GM21723 (cell line): Measurements from ENCODE around the gene CHPF2.

Source experiments
- ATAC-seq: cut with Tn5 transposase; IDR thresholded peaks from one replicate; pipeline ENCODE4 v1.9.1; 2021; ENCODE audit warnings: mild to moderate bottlenecking, moderate library complexity; ENCODE audit not compliant: unreplicated experiment

CHPF2 gene

DNA sequence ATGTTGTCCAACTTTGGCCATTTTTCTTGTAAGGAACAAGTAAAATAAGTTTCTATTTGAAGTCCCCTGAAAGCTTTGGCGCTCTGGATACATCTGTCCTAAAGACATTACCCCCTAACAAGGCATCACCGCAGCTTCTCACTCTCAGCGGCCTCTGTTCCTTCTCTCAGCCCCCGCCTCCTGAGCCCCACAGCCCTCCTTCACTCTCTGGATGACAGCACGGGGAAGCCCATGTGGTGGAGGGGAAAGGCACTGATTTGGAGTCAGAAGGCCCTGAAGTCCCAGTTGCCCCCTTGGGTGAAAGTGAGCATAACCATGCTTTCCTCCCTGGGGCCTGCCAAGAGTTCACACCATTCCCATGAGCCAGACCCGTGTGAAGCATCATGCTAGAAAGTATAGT lies 26.6 kb upstream of the CHPF2 start:
- ATAC-seq: no peak

- no peak for ATAC-seq
These were observed 25.4 kb upstream of the CHPF2 start for GRCh38 chr7:151206914-151207313.

GRCh38 chr7:151207315-151207714 lies 25.0 kb upstream of the CHPF2 start:
- ATAC-seq: no peak

- ATAC-seq: no peak
These were observed 24.5 kb upstream of the CHPF2 start for GRCh38 chr7:151207804-151208203.

DNA sequence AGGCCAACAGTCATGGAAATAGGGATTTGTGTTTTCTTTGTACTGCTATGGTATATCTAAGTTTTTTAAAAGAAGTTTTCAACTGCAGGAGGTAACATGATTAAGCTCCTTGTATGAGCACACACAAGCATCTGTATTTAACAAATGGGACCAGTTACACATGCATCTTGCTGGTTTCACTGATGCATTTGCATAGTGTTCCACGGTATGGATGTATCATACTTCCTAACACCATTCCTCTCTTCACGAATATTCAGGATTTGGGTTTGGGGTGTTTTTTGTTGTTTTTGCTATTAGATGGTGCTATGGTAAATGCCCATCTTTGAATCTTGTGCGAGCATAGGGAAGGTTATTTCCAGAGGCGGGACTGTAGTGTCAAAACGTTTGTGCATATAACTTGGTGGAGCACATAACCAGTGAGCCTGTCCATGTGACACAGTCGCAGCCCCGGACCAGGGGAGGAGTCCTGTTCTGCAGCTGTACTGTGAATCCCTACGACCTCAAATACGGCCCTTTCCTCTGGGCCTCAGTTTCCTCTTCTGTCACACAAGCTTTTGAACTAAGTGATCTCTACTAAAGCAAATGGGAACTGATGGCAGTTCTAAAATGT lies 23.9 kb upstream of the CHPF2 start:
- no peak for ATAC-seq

GRCh38 chr7:151209588-151209987 lies 22.7 kb upstream of the CHPF2 start:
- no peak for ATAC-seq

- no peak for ATAC-seq
These were observed 22.0 kb upstream of the CHPF2 start, which contains the start of gene H2BK1 for GRCh38 chr7:151210087-151210854. Gene H2BK1 (minus strand): TSS chr7:151210488. CDS start chr7:151210318, 170 bp downstream.

DNA sequence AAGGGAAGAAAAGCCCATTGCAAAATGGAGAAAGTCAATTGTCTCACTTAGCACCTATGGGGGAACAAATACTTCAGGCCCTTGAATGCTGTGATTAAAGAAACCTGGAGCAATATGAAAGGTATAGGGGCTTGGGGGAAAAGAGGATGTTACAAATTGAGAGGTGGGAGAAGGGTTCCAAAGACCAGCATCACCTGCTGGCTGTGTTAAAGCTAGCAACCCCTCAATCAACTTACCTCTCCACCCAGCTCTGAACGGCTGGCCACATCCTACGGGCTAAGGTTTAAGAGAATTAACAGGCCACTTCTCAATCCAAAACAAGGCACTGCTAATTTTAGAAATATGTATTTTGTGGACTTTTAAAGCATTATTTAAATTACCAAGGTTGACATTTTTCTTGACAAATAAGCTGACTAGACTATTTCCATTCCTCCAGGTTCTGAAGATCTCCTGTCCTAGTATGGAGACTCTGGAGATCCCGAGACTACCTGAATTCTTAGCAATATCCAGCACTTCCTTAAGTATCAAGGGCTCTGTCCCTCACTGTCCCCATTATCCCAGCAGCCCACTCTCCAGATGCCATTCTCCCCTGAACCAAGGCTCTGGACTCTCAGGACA lies 21.0 kb upstream of the CHPF2 start:
- ATAC-seq: no peak

- no peak for ATAC-seq
These were observed 19.7 kb upstream of the CHPF2 start for GRCh38 chr7:151212626-151213025.

DNA sequence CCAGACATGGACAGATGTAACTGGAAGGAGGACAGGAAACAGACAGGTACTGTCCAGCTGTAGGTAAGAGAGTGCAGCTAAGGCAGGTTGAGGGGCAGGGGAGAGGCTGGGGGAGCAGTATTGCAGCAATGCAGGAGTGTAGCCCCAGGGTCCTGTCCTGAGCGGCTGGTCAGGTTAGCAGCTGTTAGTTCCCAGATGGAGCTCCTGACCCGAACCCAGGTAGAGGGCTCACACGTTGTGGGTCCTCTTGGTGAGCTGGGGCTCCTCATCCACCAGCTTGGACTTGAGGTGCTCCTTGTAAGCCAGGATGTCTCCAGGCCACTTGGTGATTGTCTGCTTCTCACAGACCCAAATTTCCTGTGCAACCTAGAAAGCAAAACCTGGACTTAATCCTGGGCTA lies 18.5 kb upstream of the CHPF2 start:
- no peak for ATAC-seq

GRCh38 chr7:151215396-151215795 lies 16.9 kb upstream of the CHPF2 start:
- ATAC-seq: no peak

DNA sequence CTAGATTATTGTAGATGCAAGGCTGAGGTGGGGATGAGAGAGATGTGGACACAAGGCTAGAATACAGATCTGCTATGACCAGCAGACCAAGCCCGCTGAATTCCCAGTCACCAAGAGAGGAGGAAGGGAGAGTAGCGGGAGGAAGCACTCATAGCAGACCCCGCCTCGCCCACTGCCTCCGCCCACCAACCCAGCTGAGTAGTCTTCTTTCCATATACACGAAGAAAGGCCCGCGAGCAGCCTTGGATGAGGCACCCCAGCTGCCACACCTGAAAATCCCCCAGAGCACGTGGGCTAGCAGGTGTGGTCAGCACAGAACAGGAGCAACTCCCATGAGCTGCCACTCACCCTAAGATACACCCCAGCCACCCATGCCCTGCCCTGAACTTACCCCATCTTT lies 14.1 kb upstream of the CHPF2 start:
- no peak for ATAC-seq

- no peak for ATAC-seq
These were observed 8.6 kb upstream of the CHPF2 start for GRCh38 chr7:151223728-151224127.

- ATAC-seq: no peak
These were observed 6.3 kb upstream of the CHPF2 start for GRCh38 chr7:151225948-151226510.

DNA sequence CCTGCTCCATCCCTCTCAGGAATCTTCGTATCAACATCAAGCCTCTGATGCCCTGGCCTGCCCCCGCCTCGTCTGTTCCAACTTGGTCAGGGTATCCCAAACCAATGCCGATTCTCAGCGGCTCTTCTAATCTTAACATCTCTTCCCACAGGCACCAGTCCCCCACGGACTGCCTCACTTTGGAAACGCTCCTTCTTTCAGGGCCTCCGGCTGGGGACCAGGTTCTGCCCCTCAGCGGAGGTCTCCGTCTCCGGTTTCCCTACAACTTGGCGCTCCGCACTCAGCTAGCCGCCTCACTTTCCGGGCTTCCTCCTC lies 5.8 kb upstream of the CHPF2 start:
- ATAC-seq: peak; percentile 6

DNA sequence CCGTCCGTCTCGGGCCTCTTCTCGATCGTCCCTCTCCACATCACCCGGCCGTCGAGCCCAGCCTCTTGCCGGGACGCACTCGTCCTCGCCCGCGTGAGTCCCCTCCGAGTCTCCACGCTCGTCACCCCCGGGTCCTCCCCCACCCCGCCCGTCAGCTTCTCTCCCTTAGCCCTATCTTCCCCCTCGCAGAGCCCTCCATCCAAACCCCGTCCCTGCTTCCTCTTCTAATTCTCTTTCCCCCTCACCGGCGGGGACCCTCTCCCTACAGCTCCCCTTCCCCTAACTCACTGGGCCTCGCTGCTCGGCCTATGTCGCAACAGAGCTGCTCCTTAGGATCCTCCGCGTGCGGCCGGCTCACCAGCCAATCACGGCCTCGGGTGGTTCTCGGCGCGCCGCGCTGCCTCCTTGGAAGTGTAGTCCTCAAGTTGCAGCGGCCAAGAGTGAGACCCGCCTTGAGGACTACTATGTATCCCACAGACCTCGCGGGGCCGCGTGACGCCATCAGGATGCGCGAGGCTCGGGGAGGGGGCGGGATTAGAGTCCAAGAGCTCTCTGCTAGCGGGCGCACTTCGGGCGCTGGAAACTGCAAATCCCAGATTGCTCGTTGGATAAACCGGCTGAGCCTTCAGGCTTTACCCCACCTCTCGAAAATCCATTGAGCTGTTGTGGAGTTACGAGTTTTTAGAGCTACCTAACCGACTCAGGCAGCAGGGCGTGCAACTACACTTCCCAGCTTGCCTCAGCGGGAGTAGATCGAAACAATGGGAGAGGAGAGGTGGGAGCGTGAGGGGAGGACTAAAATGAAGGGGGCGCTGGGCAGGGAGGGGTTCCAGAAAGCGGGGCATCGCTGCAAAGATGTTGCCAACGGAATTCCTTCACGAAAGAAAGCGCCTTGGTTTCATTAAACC lies 5.2 kb upstream of the CHPF2 start, which contains the start of gene ABCF2:
Gene ABCF2 (minus strand): TSS at position 331 of the 908 bp plus-strand sequence. CDS start 747 bp downstream, outside the sequence.
- peak; percentile 99 for ATAC-seq

DNA sequence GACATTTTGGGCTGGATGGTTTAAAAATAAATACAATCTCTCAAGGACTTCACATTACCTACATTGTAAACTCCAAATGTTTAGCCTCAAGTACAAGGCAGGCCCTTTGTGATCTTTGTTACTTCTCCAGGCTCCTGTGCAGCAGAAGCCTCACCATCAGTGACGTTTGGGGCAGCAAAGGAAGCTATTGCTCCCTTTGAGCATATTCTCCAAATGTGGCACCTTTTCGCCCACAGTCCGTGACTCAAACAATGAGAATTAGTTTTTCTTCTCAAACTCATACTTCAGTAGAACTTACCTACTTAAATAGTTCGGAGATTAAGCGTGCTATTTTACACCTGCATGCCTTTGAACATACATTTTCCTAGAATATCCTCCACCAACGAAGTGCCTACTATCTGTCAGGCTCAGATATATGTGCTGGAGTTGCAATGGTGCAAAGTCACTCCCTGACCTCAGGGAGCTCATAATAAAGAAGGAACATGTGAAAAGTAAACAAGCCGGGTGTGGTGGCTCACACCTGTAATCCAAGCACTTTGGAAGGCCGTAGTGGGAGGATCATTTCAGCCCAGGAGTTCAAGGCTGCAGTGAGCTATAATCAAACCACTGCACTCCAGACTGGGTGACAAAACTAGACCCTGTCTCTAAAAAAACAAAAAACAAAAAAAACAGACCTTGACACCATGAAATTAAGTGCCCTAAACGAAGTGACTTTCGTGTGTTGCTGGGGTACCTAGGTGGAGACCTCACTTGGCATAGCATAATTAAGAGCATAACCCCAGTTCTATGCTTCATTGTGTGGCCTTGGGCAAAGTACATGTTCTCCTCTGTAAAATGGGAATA lies 4.0 kb upstream of the CHPF2 start:
- no peak for ATAC-seq

DNA sequence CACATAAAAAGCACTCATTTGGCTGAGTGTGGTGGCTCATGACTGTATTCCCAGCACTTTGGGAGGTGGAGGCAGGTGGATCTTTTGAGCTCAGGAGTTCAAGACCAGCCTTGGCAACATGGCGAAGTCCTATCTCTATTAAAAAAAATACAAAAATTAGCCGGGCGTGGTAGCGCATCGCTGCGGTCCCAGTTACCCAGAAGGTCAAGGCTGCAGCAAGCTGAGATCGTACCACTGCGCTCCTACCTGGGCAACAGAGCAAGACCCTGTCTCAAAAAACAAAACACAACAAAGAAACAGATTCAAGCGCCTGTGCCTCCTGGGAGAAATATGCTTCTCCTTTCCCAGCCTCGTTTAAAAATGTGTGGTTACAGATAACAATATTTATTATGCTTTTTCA lies 3.0 kb upstream of the CHPF2 start:
- no peak for ATAC-seq

- no peak for ATAC-seq
These were observed 1.2 kb upstream of the CHPF2 start for GRCh38 chr7:151231080-151231479.
